GM12873 (cell line): ENCODE data around the gene SRMS.

Experiments used
- CTCF ChIP-seq: IDR thresholded peaks from 2 replicates; pipeline ENCODE4 v1.5.1; 2012; ENCODE audit warnings: low read depth, mild to moderate bottlenecking, moderate library complexity, low read length, control low read depth; ENCODE audit not compliant: insufficient read depth; ENCODE audit errors: missing control alignments

Gene SRMS

GRCh38 chr20:63585616-63586565 lies 38.3 kb upstream of the SRMS start:
- TF ChIP-seq CTCF = no peak

- no peak for TF ChIP-seq CTCF
Measured at GRCh38 chr20:63582382-63583063, 35.0 kb upstream of the SRMS start.

- peak; percentile 66 for TF ChIP-seq CTCF
Measured at GRCh38 chr20:63580796-63581461, 33.4 kb upstream of the SRMS start.

GRCh38 chr20:63579017-63579694 lies 31.6 kb upstream of the SRMS start:
- no peak for TF ChIP-seq CTCF

GRCh38 chr20:63578224-63579016 lies 30.9 kb upstream of the SRMS start:
- TF ChIP-seq CTCF = no peak

- no peak for TF ChIP-seq CTCF
Measured at GRCh38 chr20:63577317-63577894, 29.9 kb upstream of the SRMS start.
